ENCODE results near the gene UFC1.

The UFC1 gene

GRCh38 chr1:161196111-161196510, 42.3 kb downstream of the UFC1 start:
- no peak for DNase-seq

- no peak for DNase-seq
These were observed 43.0 kb downstream of the UFC1 start for GRCh38 chr1:161196521-161197451.

GRCh38 chr1:161197560-161198193, 43.9 kb downstream of the UFC1 start:
- no peak for DNase-seq

GRCh38 chr1:161198194-161198896, 44.6 kb downstream of the UFC1 start:
- DNase-seq: no peak

GRCh38 chr1:161198897-161199431, 45.2 kb downstream of the UFC1 start, which contains the start of gene ADAMTS4:
Gene ADAMTS4, minus strand, starts transcription at chr1:161199054. Its CDS starts 427 bp downstream, at chr1:161198627.
- DNase-seq: no peak

GRCh38 chr1:161199506-161200139, 45.8 kb downstream of the UFC1 start:
- DNase-seq: no peak

- DNase-seq: peak; percentile 37
These were observed 46.7 kb downstream of the UFC1 start for GRCh38 chr1:161200421-161200991.

GRCh38 chr1:161200992-161201835, 47.4 kb downstream of the UFC1 start:
- no peak for DNase-seq

- DNase-seq: peak; percentile 96
These were observed 48.3 kb downstream of the UFC1 start, which contains the start of gene NDUFS2 for GRCh38 chr1:161201836-161202712. Gene NDUFS2, plus strand, starts transcription at chr1:161202367. Its CDS starts 19 bp downstream, at chr1:161202386.

GRCh38 chr1:161206411-161207140, 52.8 kb downstream of the UFC1 start:
- DNase-seq: no peak

GRCh38 chr1:161207173-161207572, 53.4 kb downstream of the UFC1 start:
- no peak for DNase-seq

All from CD4-positive, alpha-beta T cell treated with Interleukin-6 for 4 hours (primary cell).